Cerebellar nuclear complex (tissue), 1 donor: ENCODE measurements around the gene HYAL3.
"Not testable (repeated sequence)": the region's sequence is repeated elsewhere in the genome, so short reads cannot be mapped to it uniquely, and the experiment has no call there.

Experiments
- DNase-seq, 2 experiments: peaks; one replicate each; lab custom pipeline; 2025; lab: John Stamatoyannopoulos, UW

HYAL3 gene

GRCh38 chr3:50290161-50290641 is 9.0 kb downstream of the HYAL3 start:
- no peak for DNase-seq

GRCh38 chr3:50289130-50289529 is 10.1 kb downstream of the HYAL3 start:
- DNase-seq, result no peak

GRCh38 chr3:50288387-50289007 is 10.7 kb downstream of the HYAL3 start:
- no peak for DNase-seq

GRCh38 chr3:50287262-50287661 is 11.9 kb downstream of the HYAL3 start:
- no peak for DNase-seq

- DNase-seq, result no peak
Measured at GRCh38 chr3:50286322-50287227, 12.6 kb downstream of the HYAL3 start.

- not testable (repeated sequence) for DNase-seq
Measured at GRCh38 chr3:50284121-50284520, 15.1 kb downstream of the HYAL3 start.

- DNase-seq, result no peak
Measured at GRCh38 chr3:50279255-50280016, 19.8 kb downstream of the HYAL3 start.

- no peak for DNase-seq
Measured at GRCh38 chr3:50278880-50279224, 20.4 kb downstream of the HYAL3 start, which contains the start of gene LSMEM2. Gene LSMEM2 (plus strand): TSS chr3:50279087. CDS start chr3:50279114, 27 bp downstream.

- no peak for DNase-seq
Measured at GRCh38 chr3:50278123-50278879, 20.9 kb downstream of the HYAL3 start.

- DNase-seq, result no peak
Measured at GRCh38 chr3:50276762-50277101, 22.5 kb downstream of the HYAL3 start.

GRCh38 chr3:50275996-50276761 is 23.0 kb downstream of the HYAL3 start:
- DNase-seq, result no peak

GRCh38 chr3:50275141-50275995 is 23.8 kb downstream of the HYAL3 start:
- DNase-seq, result no peak

GRCh38 chr3:50274371-50275104 is 24.7 kb downstream of the HYAL3 start:
- DNase-seq, result no peak

GRCh38 chr3:50273689-50274065 is 25.5 kb downstream of the HYAL3 start:
- DNase-seq, result no peak

- DNase-seq, result peak in 1 of 2 experiments; percentile 32
Measured at GRCh38 chr3:50272911-50273688, 26.1 kb downstream of the HYAL3 start.

- not testable (repeated sequence) for DNase-seq
Measured at GRCh38 chr3:50272538-50272910, 26.7 kb downstream of the HYAL3 start.

GRCh38 chr3:50271314-50271936 is 27.8 kb downstream of the HYAL3 start:
- no peak for DNase-seq
